Measurements from ENCODE around the gene REPS2.

The REPS2 gene

DNA sequence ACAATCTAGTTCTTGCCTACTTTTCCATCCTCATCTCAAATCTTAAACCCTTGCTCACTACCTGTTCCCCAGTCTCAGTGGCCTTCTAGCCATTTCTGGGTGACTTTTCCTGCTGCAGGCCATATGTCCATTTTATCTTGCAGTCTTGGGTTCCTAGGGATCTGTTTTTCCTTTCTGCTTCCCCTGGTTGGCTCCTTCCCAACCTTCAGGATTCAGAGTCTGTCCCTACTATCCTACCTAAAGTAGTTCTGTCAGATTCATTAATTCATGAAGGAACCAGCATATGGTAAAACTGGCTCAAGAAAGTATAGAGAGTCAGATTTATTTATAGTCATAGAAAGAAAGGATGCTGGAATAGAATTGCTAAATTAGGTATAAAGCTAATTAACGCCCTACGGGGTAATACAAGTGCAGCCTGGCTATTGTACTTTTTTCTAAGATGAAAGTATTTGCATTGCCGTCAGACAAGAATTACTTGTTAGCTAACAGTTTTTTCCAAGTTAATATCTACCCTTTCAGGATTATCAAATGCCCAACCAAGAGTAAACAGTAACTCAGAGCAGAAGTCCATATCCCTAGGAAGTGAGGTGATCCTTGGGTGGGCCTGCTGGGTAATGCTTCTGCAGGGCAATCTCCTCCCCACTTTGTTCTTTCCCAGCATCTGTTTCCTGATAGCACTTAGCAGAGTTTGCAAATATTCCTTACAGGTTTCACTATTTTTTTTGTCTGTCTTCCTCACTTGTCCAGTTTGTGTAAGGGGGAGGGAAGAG is 63.6 kb downstream of the REPS2 start:
- no peak overlapping the region for H3K27ac ChIP-seq (ENCODE audit: low read length)
- H3K4me1 ChIP-seq (ENCODE audit: control insufficient read depth, low read depth, low read length), result no peaks in the 10 kb centered on the region
- H3K4me3 ChIP-seq (ENCODE audit: low read length), result no peak overlapping the region
- H3K36me3 ChIP-seq (ENCODE audit: control insufficient read depth, low read depth, low read length), result no peaks in the 10 kb centered on the region
- no peaks in the 10 kb centered on the region for H3K27me3 ChIP-seq (ENCODE audit: control insufficient read depth, insufficient read depth, low read length)
- H3K9me3 ChIP-seq (ENCODE audit: control insufficient read depth, low read depth, low read length), result no peaks in the 10 kb centered on the region
- H3K9ac ChIP-seq (ENCODE audit: low read length), result no peak overlapping the region

- no peak overlapping the region for H3K4me3 ChIP-seq (ENCODE audit: low read length)
- no peaks in the 10 kb centered on the region for H3K36me3 ChIP-seq (ENCODE audit: control insufficient read depth, low read depth, low read length)
- no peaks in the 10 kb centered on the region for H3K4me1 ChIP-seq (ENCODE audit: control insufficient read depth, low read depth, low read length)
- no peaks in the 10 kb centered on the region for H3K27me3 ChIP-seq (ENCODE audit: control insufficient read depth, insufficient read depth, low read length)
- no peaks in the 10 kb centered on the region for H3K9me3 ChIP-seq (ENCODE audit: control insufficient read depth, low read depth, low read length)
- no peak overlapping the region for H3K27ac ChIP-seq (ENCODE audit: low read length)
- H3K9ac ChIP-seq (ENCODE audit: low read length), result no peak overlapping the region
Observed at GRCh38 chrX:17012465-17012864, 66.0 kb downstream of the REPS2 start.

- no peaks in the 10 kb centered on the region for H3K27me3 ChIP-seq (ENCODE audit: control insufficient read depth, insufficient read depth, low read length)
Observed at GRCh38 chrX:17014216-17014615, 67.8 kb downstream of the REPS2 start.

GRCh38 chrX:17017134-17017533 is 70.7 kb downstream of the REPS2 start:
- no peaks in the 10 kb centered on the region for H3K9me3 ChIP-seq (ENCODE audit: control insufficient read depth, low read depth, low read length)

More at GRCh38 chrX:17014216-17014615, 67.8 kb downstream of the REPS2 start:
- H3K27ac ChIP-seq (ENCODE audit: low read length), result no peak overlapping the region
- H3K9ac ChIP-seq (ENCODE audit: low read length), result no peak overlapping the region
- no peaks in the 10 kb centered on the region for H3K4me1 ChIP-seq (ENCODE audit: control insufficient read depth, low read depth, low read length)
- no peaks in the 10 kb centered on the region for H3K9me3 ChIP-seq (ENCODE audit: control insufficient read depth, low read depth, low read length)
- no peaks in the 10 kb centered on the region for H3K36me3 ChIP-seq (ENCODE audit: control insufficient read depth, low read depth, low read length)
- no peak overlapping the region for H3K4me3 ChIP-seq (ENCODE audit: low read length)

GRCh38 chrX:17020356-17020755 is 73.9 kb downstream of the REPS2 start:
- no peaks in the 10 kb centered on the region for H3K27me3 ChIP-seq (ENCODE audit: control insufficient read depth, insufficient read depth, low read length)
- H3K27ac ChIP-seq (ENCODE audit: low read length), result no peak overlapping the region
- no peaks in the 10 kb centered on the region for H3K4me1 ChIP-seq (ENCODE audit: control insufficient read depth, low read depth, low read length)

More at GRCh38 chrX:17017134-17017533, 70.7 kb downstream of the REPS2 start:
- H3K27ac ChIP-seq (ENCODE audit: low read length), result no peak overlapping the region
- no peaks in the 10 kb centered on the region for H3K4me1 ChIP-seq (ENCODE audit: control insufficient read depth, low read depth, low read length)
- H3K9ac ChIP-seq (ENCODE audit: low read length), result no peak overlapping the region
- H3K27me3 ChIP-seq (ENCODE audit: control insufficient read depth, insufficient read depth, low read length), result no peaks in the 10 kb centered on the region
- H3K4me3 ChIP-seq (ENCODE audit: low read length), result no peak overlapping the region
- no peaks in the 10 kb centered on the region for H3K36me3 ChIP-seq (ENCODE audit: control insufficient read depth, low read depth, low read length)

GRCh38 chrX:17020851-17021821 is 74.7 kb downstream of the REPS2 start:
- Histone ChIP-seq H3K4me3 (ENCODE audit: low read length) (no peak overlapping the region), H3K36me3 (ENCODE audit: control insufficient read depth, low read depth, low read length) (no peaks in the 10 kb centered on the region), H3K27me3 (ENCODE audit: control insufficient read depth, insufficient read depth, low read length) (no peaks in the 10 kb centered on the region), H3K27ac (ENCODE audit: low read length) (no peak overlapping the region), H3K9me3 (ENCODE audit: control insufficient read depth, low read depth, low read length) (no peaks in the 10 kb centered on the region), H3K9ac (ENCODE audit: low read length) (no peak overlapping the region), H3K4me1 (ENCODE audit: control insufficient read depth, low read depth, low read length) (no peaks in the 10 kb centered on the region)

More at GRCh38 chrX:17020356-17020755, 73.9 kb downstream of the REPS2 start:
- no peaks in the 10 kb centered on the region for H3K36me3 ChIP-seq (ENCODE audit: control insufficient read depth, low read depth, low read length)
- H3K9ac ChIP-seq (ENCODE audit: low read length), result no peak overlapping the region
- no peak overlapping the region for H3K4me3 ChIP-seq (ENCODE audit: low read length)
- H3K9me3 ChIP-seq (ENCODE audit: control insufficient read depth, low read depth, low read length), result no peaks in the 10 kb centered on the region

GRCh38 chrX:17021851-17022604 is 75.6 kb downstream of the REPS2 start:
- Histone ChIP-seq H3K27me3 (ENCODE audit: control insufficient read depth, insufficient read depth, low read length) (no peaks in the 10 kb centered on the region), H3K36me3 (ENCODE audit: control insufficient read depth, low read depth, low read length) (no peaks in the 10 kb centered on the region), H3K9me3 (ENCODE audit: control insufficient read depth, low read depth, low read length) (no peaks in the 10 kb centered on the region), H3K4me3 (ENCODE audit: low read length) (no peak overlapping the region), H3K9ac (ENCODE audit: low read length) (no peak overlapping the region), H3K4me1 (ENCODE audit: control insufficient read depth, low read depth, low read length) (no peaks in the 10 kb centered on the region), H3K27ac (ENCODE audit: low read length) (no peak overlapping the region)

GRCh38 chrX:17023661-17024060 is 77.2 kb downstream of the REPS2 start:
- Histone ChIP-seq H3K4me1 (ENCODE audit: control insufficient read depth, low read depth, low read length) (no peaks in the 10 kb centered on the region), H3K27me3 (ENCODE audit: control insufficient read depth, insufficient read depth, low read length) (no peaks in the 10 kb centered on the region), H3K4me3 (ENCODE audit: low read length) (no peak overlapping the region), H3K9ac (ENCODE audit: low read length) (no peak overlapping the region), H3K9me3 (ENCODE audit: control insufficient read depth, low read depth, low read length) (no peaks in the 10 kb centered on the region), H3K36me3 (ENCODE audit: control insufficient read depth, low read depth, low read length) (no peaks in the 10 kb centered on the region), H3K27ac (ENCODE audit: low read length) (no peak overlapping the region)

DNA sequence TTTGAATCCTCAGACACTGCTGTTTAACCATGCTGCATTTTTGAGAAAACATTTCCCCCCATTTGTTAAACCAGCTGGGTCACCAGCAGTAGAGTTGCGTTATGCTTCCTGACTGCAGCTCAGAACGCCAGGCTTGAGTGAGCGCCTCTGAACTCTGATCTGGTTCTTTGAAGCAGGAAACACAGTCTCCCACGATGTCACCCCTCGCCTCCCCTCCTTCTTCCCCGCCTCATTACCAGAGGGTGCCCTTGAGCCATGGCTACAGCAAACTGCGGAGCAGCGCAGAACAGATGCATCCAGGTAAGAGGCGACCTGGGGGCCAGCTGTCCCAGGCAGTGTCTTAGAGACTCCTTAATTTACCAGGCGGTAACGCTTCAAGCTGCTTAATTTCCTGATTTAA is 78.4 kb downstream of the REPS2 start:
- Histone ChIP-seq H3K27me3 (ENCODE audit: control insufficient read depth, insufficient read depth, low read length) (no peaks in the 10 kb centered on the region), H3K9me3 (ENCODE audit: control insufficient read depth, low read depth, low read length) (no peaks in the 10 kb centered on the region), H3K4me1 (ENCODE audit: control insufficient read depth, low read depth, low read length) (no peaks in the 10 kb centered on the region), H3K36me3 (ENCODE audit: control insufficient read depth, low read depth, low read length) (no peaks in the 10 kb centered on the region), H3K4me3 (ENCODE audit: low read length) (no peak overlapping the region), H3K27ac (ENCODE audit: low read length) (no peak overlapping the region), H3K9ac (ENCODE audit: low read length) (no peak overlapping the region)

DNA sequence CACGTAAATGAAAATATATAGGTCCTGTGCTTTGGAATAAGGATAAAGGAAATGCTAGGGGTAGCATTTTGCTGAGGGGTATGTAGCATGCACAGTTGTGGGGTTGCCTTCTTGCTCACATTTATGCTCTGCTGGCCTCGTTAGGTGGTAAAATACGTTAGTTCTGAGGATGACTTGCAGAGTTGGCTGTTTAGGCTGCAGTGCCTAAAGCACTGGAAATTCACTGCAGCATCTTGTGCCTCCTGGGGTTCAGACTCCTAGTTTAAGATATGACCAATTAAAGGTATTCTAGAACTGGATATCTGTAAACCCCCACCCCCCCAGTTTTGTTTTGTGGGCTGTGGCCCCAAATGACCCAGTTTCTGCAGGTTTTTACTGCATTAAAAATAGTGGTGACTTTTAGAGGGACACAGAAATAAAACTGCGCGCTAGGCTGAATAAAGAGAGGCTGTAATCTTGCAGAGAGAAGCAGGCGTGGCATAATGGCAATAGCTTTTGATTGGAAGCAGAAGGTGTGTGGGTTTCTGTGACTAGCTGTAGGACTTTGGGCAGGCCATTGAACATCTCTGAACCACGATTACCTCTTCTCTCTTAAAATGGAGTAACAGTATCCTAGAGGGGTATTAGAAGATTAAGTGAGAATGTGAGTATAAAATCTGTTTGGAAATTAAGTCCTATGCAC is 79.3 kb downstream of the REPS2 start:
- no peak overlapping the region for H3K9ac ChIP-seq (ENCODE audit: low read length)
- no peaks in the 10 kb centered on the region for H3K4me1 ChIP-seq (ENCODE audit: control insufficient read depth, low read depth, low read length)
- no peak overlapping the region for H3K27ac ChIP-seq (ENCODE audit: low read length)
- H3K9me3 ChIP-seq (ENCODE audit: control insufficient read depth, low read depth, low read length), result no peaks in the 10 kb centered on the region
- H3K27me3 ChIP-seq (ENCODE audit: control insufficient read depth, insufficient read depth, low read length), result no peaks in the 10 kb centered on the region
- H3K36me3 ChIP-seq (ENCODE audit: control insufficient read depth, low read depth, low read length), result no peaks in the 10 kb centered on the region
- H3K4me3 ChIP-seq (ENCODE audit: low read length), result no peak overlapping the region

GRCh38 chrX:17027931-17028330 is 81.5 kb downstream of the REPS2 start:
- Histone ChIP-seq H3K4me1 (ENCODE audit: control insufficient read depth, low read depth, low read length) (no peaks in the 10 kb centered on the region), H3K27ac (ENCODE audit: low read length) (no peak overlapping the region), H3K9ac (ENCODE audit: low read length) (no peak overlapping the region), H3K4me3 (ENCODE audit: low read length) (no peak overlapping the region), H3K27me3 (ENCODE audit: control insufficient read depth, insufficient read depth, low read length) (no peaks in the 10 kb centered on the region), H3K9me3 (ENCODE audit: control insufficient read depth, low read depth, low read length) (no peaks in the 10 kb centered on the region), H3K36me3 (ENCODE audit: control insufficient read depth, low read depth, low read length) (no peaks in the 10 kb centered on the region)

Data from iPS-18a (cell line).